Stimulated activated CD8-positive, alpha-beta memory T cell treated with anti-CD3 and anti-CD28 coated beads, Interleukin-12 subunit alpha, Interleukin-12 subunit beta, amount 100 ng/mL, for 4 hours (primary cell): ENCODE measurements around the gene IL1RAPL1.
"Not testable (repeated sequence)": the region's sequence is repeated elsewhere in the genome, so short reads cannot be mapped to it uniquely, and the experiment has no call there.

Source experiments
- DNase-seq: peaks from one replicate; pipeline ENCODE4 v3.0.0-alpha.2; 2020; ENCODE audit warnings: low read depth

IL1RAPL1 gene

DNA sequence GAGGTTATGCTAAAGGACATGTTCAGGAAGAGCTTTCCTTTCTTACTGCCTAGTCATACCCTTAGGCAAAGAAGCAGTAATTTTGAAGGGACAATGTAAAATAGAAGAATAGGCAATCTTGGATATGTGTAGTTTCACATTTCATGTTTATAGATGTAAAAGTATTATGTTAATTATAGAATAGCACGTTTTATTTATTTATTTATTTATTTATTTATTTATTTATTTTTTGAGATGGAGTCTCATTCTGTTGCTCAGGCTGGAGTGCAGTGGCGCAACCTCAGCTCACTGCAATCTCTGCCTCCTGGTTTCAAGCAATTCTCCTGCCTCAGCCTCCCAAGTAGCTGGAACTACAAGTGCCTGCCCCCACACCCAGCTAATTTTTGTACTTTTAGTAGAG lies 535.6 kb downstream of the IL1RAPL1 start:
- not testable (repeated sequence) for DNase-seq

DNA sequence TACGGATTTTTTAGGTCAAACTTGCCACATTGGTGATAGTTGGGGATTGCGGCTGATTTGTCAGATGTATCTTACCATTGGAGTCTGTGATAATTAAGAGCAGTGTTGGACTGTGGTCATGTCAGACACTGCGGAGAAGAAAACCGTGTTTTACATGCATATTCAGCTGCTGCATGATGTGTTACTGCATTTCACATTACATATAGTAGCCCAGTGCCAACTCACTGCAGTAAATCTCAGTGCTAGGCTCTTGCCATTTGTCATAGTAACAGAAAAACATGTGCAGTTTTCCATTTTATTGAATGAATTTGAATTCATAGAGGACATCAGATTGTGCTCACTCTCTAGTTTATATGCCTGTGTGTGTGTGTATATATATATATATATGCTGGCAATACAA lies 543.7 kb downstream of the IL1RAPL1 start:
- no peak for DNase-seq

DNA sequence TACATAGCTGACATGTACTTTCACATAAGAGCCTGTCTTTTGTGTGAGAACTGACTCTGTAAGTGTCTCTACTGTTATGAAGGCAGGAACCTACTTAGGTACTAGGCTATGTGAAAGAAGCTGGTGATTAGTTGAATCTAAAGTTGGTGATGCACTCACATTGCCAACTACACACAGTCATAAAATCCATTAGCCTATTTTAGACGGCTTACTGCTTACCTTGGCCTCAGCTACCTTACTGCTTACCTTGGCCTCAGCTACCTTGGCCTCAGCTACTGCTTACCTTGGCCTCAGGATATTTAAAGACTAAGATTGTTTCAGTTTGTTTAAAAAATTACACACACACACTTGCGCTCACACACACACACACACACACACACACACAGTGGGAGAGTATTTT lies 549.7 kb downstream of the IL1RAPL1 start:
- DNase-seq, result no peak

DNA sequence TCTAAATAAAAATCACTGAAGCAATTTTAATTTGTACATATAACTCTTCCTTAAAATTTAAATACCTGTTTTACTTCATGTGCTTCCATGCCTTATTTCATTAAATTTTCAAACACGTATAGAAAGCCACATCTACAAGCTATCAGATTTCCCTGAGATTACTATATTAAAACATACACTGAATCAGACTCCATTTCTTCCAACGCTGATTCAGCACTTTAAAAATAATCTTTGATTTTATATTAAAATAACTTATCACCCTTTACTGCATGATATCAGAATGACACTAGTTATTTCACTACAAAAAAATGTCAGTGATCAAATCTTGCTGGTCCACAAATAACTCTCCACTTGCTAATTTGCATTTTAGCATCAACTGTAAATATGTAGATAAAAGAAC lies 550.8 kb downstream of the IL1RAPL1 start:
- no peak for DNase-seq

DNA sequence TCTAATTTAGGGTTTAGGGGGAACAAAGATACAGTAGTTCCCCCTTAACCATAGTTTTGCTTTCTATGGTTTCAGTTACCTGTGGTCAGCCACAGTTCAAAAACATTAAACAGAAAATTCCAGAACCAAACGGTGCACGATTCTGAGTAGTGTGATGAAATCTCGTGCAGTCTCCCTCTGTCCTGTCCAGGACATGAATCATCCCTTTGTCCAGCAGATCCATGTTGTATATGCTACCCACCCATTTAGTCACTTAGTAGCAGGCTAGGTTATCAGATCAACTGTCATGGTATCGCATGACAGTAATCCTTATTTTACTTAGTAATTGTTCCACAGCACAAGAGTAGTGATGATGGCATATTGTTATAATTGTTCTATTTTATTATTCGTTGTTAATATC lies 556.1 kb downstream of the IL1RAPL1 start:
- DNase-seq, result no peak

DNA sequence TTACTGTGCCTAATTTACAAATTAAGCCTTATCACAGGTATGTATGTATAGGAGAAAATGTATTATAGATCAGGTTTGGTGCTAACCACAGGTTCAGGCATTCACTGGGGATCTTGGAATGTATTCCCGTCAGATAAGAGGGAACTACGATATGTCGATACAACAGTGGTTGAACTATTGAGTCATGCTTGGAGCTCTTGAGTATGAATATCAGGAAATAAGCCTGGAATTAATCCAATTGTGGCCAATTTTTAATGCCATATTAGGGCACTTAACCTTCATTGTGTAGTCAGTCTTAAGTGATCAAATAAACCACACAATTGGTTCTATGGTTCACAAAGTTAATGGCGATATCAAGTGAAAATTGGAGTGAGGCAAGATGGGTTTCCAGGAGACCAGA lies 556.5 kb downstream of the IL1RAPL1 start:
- no peak for DNase-seq

DNA sequence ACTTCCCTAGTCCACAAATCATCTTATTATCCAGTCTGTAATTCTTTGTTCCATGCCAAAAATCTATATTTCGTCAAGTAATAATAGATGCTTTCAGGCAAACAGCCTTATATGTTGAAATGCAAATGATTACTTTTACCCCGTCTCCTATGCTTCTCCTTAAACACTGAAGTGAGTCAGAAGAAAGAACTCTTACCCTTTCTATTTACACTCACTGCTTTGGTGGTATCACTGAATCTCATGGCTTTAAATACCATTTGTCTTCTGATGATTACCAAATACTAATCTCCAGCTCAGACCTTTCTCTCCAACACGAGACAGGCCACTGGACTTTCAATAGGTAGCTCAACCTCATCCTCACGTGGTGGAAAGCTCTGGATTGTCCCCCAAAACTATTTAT lies 558.1 kb downstream of the IL1RAPL1 start:
- no peak for DNase-seq

DNA sequence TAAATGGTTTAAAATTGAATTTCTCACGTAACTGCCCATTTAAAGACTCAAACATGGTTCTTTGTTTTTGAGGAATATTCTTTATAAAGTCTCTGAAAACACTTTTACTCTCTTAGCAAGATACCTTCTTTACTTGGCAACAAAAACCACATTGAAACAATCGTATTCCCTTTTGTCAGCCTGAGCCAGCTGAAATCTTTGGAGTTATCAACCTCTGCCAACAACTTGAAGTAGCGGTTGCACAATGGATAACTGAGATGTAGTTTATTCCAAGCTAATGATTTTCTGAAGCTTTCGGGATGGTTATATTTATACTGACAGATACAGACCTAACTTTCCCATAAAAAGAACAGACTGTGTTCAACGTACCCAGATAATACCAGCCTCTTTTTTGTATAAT lies 561.3 kb downstream of the IL1RAPL1 start:
- DNase-seq, result no peak

DNA sequence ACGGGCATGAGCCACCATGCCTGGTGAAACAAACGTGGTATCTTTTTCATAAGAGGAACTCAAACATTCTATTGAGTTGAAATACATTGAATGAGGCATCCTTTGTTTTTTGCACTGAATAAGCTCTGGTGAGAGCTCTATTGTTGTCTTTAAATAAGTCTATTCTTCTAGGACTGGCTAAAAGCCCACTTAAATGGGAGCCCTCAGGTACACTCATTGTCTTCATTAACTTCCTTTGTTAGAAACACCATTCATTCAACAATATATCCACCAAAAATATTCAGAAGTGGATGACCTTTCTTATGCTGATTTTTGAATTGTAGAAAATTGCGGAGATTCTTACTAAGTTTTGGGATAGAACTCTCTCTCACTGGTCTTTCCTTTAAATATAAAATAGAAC lies 568.0 kb downstream of the IL1RAPL1 start:
- DNase-seq, result no peak

DNA sequence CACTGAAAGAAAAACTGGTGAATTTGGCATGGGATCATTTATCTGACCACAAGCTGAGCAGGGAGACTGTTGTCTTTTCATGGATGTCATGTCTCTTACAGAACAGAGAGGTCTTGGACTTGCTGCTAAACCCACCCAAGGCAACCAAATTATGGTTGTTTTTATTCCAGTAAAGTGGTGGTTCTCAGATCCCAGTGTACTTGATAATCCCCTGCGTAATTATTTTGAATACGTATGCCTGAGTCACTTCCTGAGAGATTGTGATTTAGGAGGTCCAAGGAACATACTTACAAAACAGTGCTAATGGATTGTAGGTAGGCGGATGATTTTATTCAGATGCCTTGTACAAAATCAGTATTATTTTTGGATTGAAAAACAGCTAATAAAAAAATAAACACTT lies 585.6 kb downstream of the IL1RAPL1 start:
- DNase-seq, result no peak

DNA sequence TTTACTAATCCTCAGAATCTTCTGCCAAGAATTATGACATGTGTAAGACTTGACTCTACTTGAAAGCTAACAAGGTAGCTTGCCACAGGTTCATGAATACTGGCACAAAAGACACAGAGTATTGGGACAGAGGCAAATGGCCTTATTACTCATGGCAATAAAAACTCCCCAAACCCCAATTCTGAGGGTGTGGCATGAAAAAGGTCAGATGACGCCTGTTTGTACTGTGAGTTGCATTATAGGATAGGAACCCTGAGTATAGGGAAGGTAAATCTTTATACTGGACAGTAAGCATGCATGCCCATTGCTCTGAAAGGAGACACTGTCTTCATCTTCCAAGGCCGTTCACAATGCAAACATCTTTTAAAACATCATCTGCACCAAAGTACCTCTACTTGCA lies 600.0 kb downstream of the IL1RAPL1 start:
- DNase-seq, result no peak

DNA sequence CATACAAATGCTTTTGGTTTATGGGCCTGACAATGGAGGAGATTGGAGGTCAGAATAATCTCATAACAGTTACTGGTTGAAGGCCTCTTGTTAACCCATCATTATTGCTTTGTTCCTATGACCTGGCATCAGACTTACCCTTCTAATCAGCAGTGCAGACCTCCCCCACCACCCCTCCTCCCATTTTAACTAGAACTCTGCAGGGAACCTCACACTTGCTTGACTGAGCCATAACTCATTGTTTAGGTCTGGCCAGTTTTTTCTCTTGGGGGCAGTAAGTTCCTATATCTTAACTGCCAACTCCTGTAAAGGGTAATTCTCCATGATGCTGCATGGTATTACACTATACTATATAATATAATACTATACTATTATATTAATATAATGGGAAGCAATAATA lies 609.3 kb downstream of the IL1RAPL1 start:
- no peak for DNase-seq

DNA sequence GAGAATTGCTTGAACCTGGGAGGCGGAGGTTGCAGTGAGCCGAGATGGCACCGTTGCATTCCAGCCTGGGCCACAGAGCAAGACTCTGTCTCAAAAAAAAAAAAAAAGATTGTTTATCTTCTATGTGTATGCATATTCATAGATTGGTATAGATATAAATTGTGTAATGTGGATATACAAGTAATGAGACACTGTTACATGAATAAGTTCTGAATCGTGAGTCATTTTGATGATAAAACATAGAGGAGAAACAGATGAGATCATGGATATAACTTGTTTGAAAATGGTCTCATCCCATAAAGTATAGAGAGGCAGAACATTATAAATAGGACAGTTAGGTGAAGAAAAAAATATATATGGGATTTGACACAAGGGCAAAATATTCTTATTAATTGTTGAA lies 628.0 kb downstream of the IL1RAPL1 start:
- no peak for DNase-seq

DNA sequence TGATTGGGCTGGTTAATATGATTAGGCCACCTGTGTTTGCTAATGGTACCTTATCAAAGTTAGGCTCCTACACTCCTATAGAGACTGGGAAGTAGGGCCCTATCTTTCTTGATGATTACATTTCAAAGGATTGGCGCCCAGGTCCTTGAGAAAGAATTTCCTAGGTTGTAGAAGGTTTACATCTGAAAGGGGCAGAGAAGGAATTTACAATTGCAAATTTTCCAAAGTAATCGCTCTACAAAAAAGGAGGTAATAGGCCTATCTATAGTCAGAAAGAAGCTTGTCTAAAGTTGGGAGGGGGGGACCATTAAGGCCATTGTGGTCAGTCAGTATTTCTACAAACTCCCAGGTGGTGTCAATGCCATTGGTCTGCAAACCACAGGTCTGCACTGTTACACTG lies 638.4 kb downstream of the IL1RAPL1 start:
- DNase-seq, result no peak

DNA sequence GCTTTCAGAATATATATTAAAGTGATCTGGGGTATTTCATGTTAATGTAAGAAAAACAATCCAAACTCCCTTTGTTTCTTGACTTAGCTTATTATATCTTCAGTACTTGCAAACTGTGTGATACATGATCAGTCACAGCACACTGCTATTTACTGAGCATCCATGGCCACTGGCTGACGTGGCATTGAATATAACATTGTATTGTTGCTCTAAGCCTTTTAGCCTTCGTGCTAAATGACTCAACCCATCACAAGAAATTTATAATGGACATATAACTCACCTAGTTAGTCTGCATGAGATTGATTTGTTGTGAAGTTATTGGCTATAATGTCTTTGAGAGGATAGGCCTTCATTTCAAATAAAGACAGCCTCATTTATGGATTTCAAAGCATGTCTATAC lies 642.6 kb downstream of the IL1RAPL1 start:
- no peak for DNase-seq

DNA sequence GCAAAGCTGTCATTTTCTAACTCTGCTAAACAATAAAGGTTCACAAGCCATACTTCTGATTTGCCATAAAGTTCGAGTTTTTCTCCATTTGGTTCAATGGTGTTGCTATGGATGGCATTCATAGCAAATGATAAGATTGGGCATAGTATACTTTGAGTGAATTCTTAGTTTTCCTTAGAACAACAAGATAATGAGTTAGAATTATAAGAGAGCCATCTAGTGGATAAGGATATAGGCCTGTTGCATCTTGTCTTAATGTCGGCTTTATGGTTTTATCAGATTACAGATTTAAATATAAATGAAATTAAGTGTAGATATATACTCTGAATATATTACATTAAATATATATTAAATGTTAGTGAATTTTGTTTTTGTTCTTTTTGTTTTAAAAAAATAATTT lies 644.6 kb downstream of the IL1RAPL1 start:
- no peak for DNase-seq

DNA sequence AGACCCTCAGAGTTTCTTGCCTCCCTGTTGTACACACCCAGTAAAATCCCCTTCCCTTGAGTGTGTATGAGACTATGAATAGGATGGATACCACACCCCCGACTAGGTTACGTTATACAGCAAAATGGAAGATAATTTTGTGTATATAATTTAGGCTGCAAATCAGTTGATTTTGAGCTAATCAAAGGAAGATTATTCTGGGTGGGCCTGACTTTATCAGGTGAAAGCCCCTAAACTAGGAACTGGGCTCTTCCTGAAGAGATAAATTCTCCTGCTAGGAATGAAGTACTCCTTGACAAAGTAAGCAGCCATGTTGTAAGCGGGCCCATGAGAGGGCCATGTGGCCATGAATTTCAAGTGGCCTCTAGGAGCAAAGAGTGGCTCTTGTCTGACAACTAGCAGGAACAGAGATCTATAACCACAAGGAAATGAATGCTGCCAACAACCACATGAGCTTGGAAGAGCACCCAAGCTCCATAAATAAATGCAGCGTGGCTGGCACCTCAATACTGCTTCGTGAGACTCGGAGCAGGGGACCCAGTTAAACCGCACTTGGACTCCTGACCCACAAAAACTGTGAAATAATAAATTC lies 646.4 kb downstream of the IL1RAPL1 start:
- no peak for DNase-seq

DNA sequence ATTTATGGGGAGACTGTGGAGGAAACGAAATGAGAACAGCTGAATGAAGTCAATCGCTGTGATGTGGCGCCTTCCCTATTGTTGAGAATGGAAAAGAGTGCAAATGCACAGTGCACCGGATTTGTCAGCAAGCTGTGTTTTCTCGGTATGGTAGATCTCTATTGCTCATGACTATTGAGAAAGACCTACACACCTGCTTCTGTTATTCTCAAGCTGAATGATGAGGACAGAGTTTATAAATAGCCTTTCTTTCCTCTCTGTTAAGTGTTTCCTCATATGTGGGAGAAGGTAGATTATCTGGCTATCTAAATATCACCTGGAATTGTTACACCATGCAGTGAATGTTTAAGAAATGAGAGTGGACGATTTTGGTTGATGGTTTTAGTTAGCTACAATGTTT lies 650.7 kb downstream of the IL1RAPL1 start:
- DNase-seq, result no peak

DNA sequence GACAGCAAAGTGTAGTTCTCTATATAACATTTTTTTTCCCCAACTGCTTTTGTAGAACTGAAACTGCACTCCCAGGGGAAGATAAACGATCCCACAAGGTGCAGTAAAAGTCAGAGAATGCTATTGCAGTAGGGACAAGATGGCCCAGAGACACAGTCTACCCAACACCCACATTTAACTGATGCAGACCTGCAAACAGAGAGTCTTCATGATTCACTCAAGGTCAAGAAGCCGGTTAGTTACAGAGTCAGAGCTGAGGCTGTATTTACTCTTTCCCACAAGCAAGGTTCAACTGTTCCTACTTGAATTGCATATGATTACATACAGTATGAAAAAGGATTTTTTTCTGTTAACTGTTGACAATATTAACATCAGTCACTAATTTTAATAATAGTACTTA lies 654.6 kb downstream of the IL1RAPL1 start:
- no peak for DNase-seq

DNA sequence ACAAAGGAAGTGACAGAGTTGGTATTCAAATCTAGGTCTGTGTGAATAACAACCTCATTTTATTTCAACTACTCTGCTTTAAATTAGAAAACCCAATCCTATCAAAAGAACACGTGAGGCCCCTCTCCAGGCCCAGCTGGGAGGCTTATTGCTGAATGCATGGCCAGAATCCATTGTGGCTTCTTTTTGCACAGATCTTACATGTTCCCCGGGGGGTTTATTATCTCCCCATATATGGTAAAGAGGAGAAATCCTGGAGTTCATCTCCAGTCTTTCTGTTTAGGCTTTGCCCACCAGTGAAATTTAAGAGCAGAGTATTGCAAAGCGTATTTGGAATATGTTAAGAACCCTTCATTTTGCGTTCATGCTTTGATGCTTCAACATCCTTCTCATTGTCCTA lies 655.6 kb downstream of the IL1RAPL1 start:
- DNase-seq, result no peak

DNA sequence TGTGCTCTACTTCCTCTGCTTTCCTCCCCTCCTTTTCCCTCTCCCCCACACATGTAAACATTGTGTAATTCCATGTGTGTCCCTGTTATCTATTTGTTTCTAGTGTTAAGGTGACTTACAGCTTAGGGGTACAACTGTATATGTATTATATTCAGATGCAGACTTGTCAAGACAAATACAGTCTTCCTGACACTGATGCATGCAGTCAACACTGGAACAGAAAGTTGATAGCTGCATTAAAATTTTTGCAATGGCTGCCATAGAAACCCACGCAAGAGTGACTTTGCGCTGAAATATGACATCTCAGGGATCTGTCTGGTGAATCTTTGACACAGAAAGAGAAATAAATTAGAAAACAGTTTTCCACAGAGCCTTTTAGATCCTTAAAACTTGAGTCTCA lies 656.7 kb downstream of the IL1RAPL1 start:
- no peak for DNase-seq

DNA sequence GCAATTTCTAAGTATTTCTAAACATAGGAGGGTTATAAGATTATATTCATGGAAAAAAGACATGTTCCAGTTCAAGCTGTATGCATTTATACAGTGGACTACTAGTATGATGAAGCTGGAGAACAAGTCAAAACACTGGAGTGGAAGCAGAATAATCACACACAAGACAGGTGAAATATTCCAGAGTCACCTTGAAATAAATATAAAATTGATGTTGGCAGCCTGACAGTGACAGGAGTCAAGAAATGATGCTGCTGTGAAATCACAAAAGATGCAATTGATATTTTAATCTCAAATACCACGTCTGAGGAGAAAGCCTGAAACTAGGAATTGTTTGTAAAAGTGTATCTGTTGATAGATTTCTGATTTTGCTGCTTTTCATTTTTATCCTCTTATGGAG lies 667.3 kb downstream of the IL1RAPL1 start:
- DNase-seq, result no peak

DNA sequence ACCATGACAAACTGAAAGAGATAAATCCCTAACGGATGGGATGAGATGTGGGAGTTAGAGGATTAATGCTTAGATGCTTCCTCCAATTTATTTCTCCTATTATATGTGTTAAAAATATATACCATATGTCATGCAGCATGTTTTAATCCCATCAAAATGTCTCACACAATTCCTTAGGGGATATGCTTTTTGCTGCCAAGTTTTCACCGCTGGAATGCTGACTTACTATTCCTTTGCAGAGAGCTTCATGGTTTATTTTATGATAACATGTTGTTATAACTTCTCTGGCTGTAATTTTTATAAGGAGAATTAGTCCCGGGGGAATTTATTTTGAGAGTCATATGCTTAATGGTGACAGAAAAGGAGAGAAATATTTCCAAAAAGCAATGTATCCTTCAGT lies 670.3 kb downstream of the IL1RAPL1 start:
- DNase-seq, result no peak

DNA sequence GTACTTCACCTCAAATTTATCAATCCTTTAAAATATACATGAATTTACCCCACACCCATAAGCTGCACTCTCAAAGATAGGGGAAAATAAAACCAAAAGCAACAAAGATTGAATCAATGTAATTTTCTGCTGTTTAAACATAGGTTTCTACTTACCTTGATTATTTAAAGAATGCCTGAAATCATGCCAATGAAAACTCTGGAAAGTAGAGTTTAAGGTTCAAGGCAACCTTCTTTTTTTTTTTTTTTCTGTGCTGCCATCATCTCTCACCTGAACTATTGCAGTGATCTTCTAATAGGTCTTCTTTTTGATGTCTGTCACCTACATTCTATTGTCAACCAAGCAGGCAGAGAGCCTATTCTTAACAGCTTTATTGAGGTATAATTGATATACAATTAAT lies 682.1 kb downstream of the IL1RAPL1 start:
- DNase-seq, result no peak

DNA sequence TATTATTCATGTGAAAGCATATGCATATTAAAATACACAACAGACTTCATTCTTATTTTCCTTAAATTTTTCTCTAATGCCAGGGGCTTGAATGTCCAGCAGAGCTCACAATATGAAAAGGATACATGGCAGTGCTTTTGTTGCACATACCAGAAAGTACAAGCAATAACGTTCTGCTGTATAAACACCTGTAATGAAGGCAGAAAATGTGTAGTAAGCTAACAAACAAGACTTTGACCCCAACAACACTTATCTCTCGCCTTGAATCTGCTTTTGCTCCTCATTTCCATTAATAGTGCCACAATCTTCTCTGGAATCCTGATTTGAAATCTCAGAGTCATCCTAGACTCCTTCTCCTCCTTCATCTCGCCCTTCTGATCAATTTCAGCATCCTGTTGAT lies 687.3 kb downstream of the IL1RAPL1 start:
- no peak for DNase-seq
